Neural progenitor cell (in vitro differentiated cells): Measurements from ENCODE around the gene MEIS1. TPM values are rescaled to one million over a fixed set of nuclear protein-coding genes. Genes with fewer than 3 reads are reported as not detected.
A peak's percentile ranks its signal among the peaks of the same experiment; 100 is the strongest.

Experiments
- DNase-seq: peaks from one replicate; pipeline ENCODE4 v3.0.0-alpha.2; 2016; ENCODE audit warnings: low spot score
- H2AFZ ChIP-seq: fragments of 200-600 bp; sonication (generic); replicated peaks from 2 replicates; pipeline ENCODE4 v1.6.1; 2016; ENCODE audit warnings: antibody characterized with exemption
- H3F3A ChIP-seq: fragments of 200-600 bp; sonication (generic); 2 replicates; pipeline ENCODE4 v1.6.1; 2016; ENCODE audit warnings: antibody characterized with exemption, low read depth
- H3K27ac ChIP-seq: fragments of 200-600 bp; sonication (generic); 2 replicates; pipeline ENCODE4 v1.5.1; 2016; ENCODE audit warnings: mild to moderate bottlenecking
- H3K27me3 ChIP-seq: fragments of 200-600 bp; sonication (generic); 2 replicates; pipeline ENCODE4 v1.6.1; 2016; ENCODE audit warnings: mild to moderate bottlenecking, moderate library complexity
- H3K36me3 ChIP-seq: fragments of 200-600 bp; sonication (generic); 2 replicates; pipeline ENCODE4 v1.5.1; 2016
- H3K4me1 ChIP-seq: fragments of 200-600 bp; sonication (generic); 2 replicates; pipeline ENCODE4 v1.6.1; 2016; ENCODE audit warnings: mixed run types
- H3K4me2 ChIP-seq: fragments of 200-600 bp; sonication (generic); 2 replicates; pipeline ENCODE4 v1.6.1; 2016
- H3K4me3 ChIP-seq: fragments of 200-600 bp; sonication (generic); 2 replicates; pipeline ENCODE4 v1.5.1; 2016
- H3K79me2 ChIP-seq: fragments of 200-600 bp; sonication (generic); 2 replicates; pipeline ENCODE4 v1.6.1; 2016; ENCODE audit warnings: low read depth
- H3K9ac ChIP-seq: fragments of 200-600 bp; sonication (generic); 2 replicates; pipeline ENCODE4 v1.6.1; 2016
- H3K9me3 ChIP-seq: fragments of 200-600 bp; sonication (generic); 2 replicates; pipeline ENCODE4 v1.5.1; 2016; ENCODE audit warnings: low read depth
- H4K20me1 ChIP-seq: fragments of 200-600 bp; sonication (generic); 2 replicates; pipeline ENCODE4 v1.6.1; 2016; ENCODE audit warnings: low read depth
- H3K27ac Mint-ChIP-seq: 3 replicates; pipeline ENCODE4 v1.8.0; 2021; ENCODE audit warnings: mixed read lengths
- H3K27me3 Mint-ChIP-seq: 2 replicates; pipeline ENCODE4 v1.8.0; 2022; ENCODE audit warnings: low read depth, mild to moderate bottlenecking, inconsistent platforms, moderate library complexity, mixed read lengths; ENCODE audit not compliant: insufficient read depth
- H3K36me3 Mint-ChIP-seq: 3 replicates; pipeline ENCODE4 v1.8.0; 2021; ENCODE audit warnings: mixed read lengths
- H3K4me1 Mint-ChIP-seq: 3 replicates; pipeline ENCODE4 v1.8.0; 2021; ENCODE audit warnings: mixed read lengths
- H3K4me3 Mint-ChIP-seq: 3 replicates; pipeline ENCODE4 v1.8.0; 2021; ENCODE audit warnings: mild to moderate bottlenecking, moderate library complexity, mixed read lengths
- H3K9me3 Mint-ChIP-seq: 3 replicates; pipeline ENCODE4 v1.8.0; 2020; ENCODE audit warnings: mixed read lengths
- EZH2 ChIP-seq: fragments of 200-600 bp; sonication (generic); IDR thresholded peaks from 2 replicates; pipeline ENCODE4 v1.6.1; 2017; ENCODE audit warnings: antibody characterized with exemption, mild to moderate bottlenecking, moderate library complexity
- EZH2phosphoT487 ChIP-seq: fragments of 200-600 bp; sonication (generic); IDR thresholded peaks from 2 replicates; pipeline ENCODE4 v1.6.1; 2017; ENCODE audit warnings: antibody characterized with exemption
- total RNA-seq: library from RNA; depleted of rRNA; stranded (reverse); fragments of >200 nt; gene quantifications from 2 replicates; pipeline ENCODE4 v1.2.3, GENCODE V29; 2015; ENCODE audit warnings: low replicate concordance
- TF ChIP-seq, protein P1 (sequence below): fragments of 200-600 bp; sonication (generic); IDR thresholded peaks from 2 replicates; pipeline ENCODE4 v1.5.1; 2017; ENCODE audit warnings: antibody characterized with exemption, mild to moderate bottlenecking

MEIS1 gene
- total RNA-seq, 1 donor from 2014 or later, result 14.7 TPM

- H3K27ac ChIP-seq, result no peak overlapping the region
- no peaks in the 10 kb centered on the region for H3K36me3 Mint-ChIP-seq
- peaks cover 19% of the 10 kb centered on the region for H3K27me3 Mint-ChIP-seq
- no peaks in the 10 kb centered on the region for H3K9me3 Mint-ChIP-seq
- H2AFZ ChIP-seq, result no peak overlapping the region
- no peak overlapping the region for H3K9ac ChIP-seq
- H4K20me1 ChIP-seq, result no peaks in the 10 kb centered on the region
- no peak overlapping the region for H3K4me3 ChIP-seq
- TF ChIP-seq, protein P1, sequence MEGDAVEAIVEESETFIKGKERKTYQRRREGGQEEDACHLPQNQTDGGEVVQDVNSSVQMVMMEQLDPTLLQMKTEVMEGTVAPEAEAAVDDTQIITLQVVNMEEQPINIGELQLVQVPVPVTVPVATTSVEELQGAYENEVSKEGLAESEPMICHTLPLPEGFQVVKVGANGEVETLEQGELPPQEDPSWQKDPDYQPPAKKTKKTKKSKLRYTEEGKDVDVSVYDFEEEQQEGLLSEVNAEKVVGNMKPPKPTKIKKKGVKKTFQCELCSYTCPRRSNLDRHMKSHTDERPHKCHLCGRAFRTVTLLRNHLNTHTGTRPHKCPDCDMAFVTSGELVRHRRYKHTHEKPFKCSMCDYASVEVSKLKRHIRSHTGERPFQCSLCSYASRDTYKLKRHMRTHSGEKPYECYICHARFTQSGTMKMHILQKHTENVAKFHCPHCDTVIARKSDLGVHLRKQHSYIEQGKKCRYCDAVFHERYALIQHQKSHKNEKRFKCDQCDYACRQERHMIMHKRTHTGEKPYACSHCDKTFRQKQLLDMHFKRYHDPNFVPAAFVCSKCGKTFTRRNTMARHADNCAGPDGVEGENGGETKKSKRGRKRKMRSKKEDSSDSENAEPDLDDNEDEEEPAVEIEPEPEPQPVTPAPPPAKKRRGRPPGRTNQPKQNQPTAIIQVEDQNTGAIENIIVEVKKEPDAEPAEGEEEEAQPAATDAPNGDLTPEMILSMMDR, result no peak
- TF ChIP-seq EZH2phosphoT487 (no peak), EZH2 (no peak)
- H3K27me3 ChIP-seq, result peaks cover 21% of the 10 kb centered on the region
- no peak for DNase-seq
- peaks cover 11% of the 10 kb centered on the region for H3F3A ChIP-seq
- H3K27ac Mint-ChIP-seq, result no peak overlapping the region
- peaks cover 19% of the 10 kb centered on the region for H3K4me1 ChIP-seq
- H3K9me3 ChIP-seq, result no peaks in the 10 kb centered on the region
- H3K4me3 Mint-ChIP-seq, result no peak overlapping the region
- H3K4me2 ChIP-seq, result no peak overlapping the region
- H3K79me2 ChIP-seq, result no peaks in the 10 kb centered on the region
- no peaks in the 10 kb centered on the region for H3K36me3 ChIP-seq
- peaks cover 18% of the 10 kb centered on the region for H3K4me1 Mint-ChIP-seq
Measured at GRCh38 chr2:66421612-66422011, 13.3 kb upstream of the MEIS1 start.

DNA sequence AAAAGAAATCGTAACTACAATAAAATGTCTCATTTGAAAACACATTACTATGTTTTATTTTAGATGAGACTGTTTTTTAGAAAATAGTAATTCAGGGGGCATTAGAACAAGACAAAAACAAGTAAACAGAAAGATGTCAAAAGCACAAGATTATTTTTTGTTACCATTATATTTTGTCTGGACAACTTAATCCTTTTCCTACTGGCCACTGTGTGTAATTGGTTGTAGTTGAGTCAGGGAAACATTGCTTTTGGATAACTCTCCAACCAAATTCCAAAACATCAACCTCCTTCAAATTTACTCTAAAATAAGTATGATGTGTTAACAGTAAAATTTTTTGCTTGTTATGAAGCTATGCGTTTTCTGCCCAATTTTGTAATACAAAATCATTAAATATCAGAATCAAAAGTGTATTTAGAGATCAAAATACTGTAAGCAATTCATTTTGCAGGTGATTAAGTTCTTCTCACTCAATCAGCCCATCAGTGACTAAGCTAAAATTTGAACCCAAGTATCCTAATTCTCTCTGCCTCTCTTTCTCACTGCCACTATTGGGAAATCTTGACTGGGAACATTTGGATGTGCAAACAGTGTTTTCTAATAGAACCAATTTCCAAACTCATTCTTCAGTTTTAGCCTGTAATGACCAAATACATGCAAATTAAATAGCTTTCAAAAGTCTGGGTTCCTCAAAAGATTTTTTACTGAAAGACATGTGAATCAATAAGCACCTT, 11.4 kb upstream of the MEIS1 start:
- H3K27me3 Mint-ChIP-seq, result peaks cover 32% of the 10 kb centered on the region
- Histone ChIP-seq H3K9me3 (no peaks in the 10 kb centered on the region), H3K27me3 (peaks cover 40% of the 10 kb centered on the region), H3K9ac (no peak overlapping the region), H3K4me3 (no peak overlapping the region), H3K36me3 (no peaks in the 10 kb centered on the region), H3K4me2 (no peak overlapping the region), H4K20me1 (no peaks in the 10 kb centered on the region), H3K4me1 (peaks cover 27% of the 10 kb centered on the region), H3K27ac (no peak overlapping the region), H3F3A (peaks cover 20% of the 10 kb centered on the region), H2AFZ (no peak overlapping the region), H3K79me2 (no peaks in the 10 kb centered on the region)
- no peak overlapping the region for H3K27ac Mint-ChIP-seq
- no peak overlapping the region for H3K4me3 Mint-ChIP-seq
- no peaks in the 10 kb centered on the region for H3K9me3 Mint-ChIP-seq
- TF ChIP-seq EZH2, result no peak
- TF ChIP-seq, protein P1, result peak; percentile 6
- H3K36me3 Mint-ChIP-seq, result no peaks in the 10 kb centered on the region
- DNase-seq, result no peak
- H3K4me1 Mint-ChIP-seq, result peaks cover 35% of the 10 kb centered on the region

DNA sequence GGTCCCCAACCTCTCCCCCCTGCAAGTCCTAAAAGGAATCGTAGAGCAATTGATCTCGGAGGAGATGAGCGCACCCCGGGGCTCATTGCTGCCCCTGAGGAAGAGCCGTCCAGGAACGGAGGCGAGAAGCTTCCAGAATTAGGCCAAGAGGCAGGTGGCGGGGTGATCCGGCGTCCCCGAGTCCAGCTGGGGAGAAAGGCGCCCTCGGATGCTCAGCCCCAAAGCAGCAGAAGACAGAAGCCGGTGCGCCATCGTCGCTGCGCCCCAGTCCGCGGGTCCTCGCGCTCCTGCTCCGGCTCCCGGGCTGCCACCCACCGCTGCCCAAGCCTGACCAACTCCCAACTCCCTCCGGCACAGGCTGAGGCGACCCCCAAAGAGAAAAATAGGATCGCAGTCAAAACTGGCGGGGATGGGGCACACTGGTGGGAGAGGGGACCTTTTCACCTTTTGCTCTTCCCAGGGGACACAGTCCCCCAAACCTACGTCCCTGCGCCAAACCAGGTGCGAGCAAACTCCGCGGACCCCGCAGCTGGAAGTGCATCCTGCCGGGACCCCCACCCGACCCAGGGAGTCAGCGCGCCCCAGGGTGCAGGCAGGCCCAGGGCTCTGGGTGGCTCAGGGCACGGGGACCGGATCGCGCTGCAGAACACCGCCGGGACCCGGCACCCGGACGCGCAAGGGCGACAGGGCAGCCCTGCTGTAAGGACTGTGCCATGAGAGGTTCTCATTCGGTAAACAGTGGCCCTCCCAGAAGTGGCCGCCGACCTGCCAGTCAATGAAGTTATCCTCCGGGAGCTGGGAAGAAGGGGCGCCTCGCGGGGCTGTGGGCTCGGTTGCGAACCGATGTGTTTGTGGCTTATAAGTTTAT, 8.4 kb upstream of the MEIS1 start:
- Histone ChIP-seq H3K9ac (no peak overlapping the region), H3K9me3 (no peaks in the 10 kb centered on the region), H3F3A (peaks cover 39% of the 10 kb centered on the region), H3K27ac (no peak overlapping the region), H4K20me1 (peaks cover 6% of the 10 kb centered on the region), H2AFZ (peak overlapping the region; percentile 96), H3K36me3 (no peaks in the 10 kb centered on the region), H3K4me1 (peaks cover 48% of the 10 kb centered on the region), H3K27me3 (peaks cover 69% of the 10 kb centered on the region), H3K79me2 (no peaks in the 10 kb centered on the region), H3K4me2 (peak overlapping the region; percentile 92), H3K4me3 (peak overlapping the region; percentile 56)
- Mint-ChIP-seq H3K4me3 (peak overlapping the region; percentile 89), H3K27me3 (peaks cover 32% of the 10 kb centered on the region), H3K9me3 (no peaks in the 10 kb centered on the region), H3K36me3 (no peaks in the 10 kb centered on the region), H3K4me1 (peaks cover 54% of the 10 kb centered on the region), H3K27ac (no peak overlapping the region)
- TF ChIP-seq EZH2phosphoT487 (peak; percentile 62), EZH2 (peak; percentile 87)
- TF ChIP-seq, protein P1, result no peak
- peak; percentile 72 for DNase-seq
